ENCODE results near the gene ELF3.

DNA sequence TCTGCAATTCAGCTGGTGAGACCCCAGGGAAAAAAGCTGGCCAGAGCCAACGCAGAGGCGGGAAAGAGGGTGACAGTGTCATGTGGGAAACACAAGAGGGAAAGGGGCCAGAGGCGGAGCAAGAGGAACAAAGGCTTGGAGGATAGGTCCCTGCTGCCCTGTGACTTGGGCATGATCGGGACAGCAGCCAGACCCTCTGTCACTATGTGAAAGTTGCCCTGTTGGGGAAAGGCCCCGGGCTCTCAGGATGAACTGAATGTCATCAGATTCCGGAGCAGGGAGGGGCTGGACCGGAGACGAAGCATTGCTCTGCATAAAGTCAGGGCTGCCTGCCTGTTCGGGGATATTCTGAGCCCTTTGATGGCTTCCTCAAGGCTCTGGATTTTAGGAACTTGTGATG, 5.7 kb upstream of the ELF3 start:
- no peak for TF ChIP-seq POLR2A (IDR thresholded peaks at IDR 0.05)
- TF ChIP-seq, protein P1, sequence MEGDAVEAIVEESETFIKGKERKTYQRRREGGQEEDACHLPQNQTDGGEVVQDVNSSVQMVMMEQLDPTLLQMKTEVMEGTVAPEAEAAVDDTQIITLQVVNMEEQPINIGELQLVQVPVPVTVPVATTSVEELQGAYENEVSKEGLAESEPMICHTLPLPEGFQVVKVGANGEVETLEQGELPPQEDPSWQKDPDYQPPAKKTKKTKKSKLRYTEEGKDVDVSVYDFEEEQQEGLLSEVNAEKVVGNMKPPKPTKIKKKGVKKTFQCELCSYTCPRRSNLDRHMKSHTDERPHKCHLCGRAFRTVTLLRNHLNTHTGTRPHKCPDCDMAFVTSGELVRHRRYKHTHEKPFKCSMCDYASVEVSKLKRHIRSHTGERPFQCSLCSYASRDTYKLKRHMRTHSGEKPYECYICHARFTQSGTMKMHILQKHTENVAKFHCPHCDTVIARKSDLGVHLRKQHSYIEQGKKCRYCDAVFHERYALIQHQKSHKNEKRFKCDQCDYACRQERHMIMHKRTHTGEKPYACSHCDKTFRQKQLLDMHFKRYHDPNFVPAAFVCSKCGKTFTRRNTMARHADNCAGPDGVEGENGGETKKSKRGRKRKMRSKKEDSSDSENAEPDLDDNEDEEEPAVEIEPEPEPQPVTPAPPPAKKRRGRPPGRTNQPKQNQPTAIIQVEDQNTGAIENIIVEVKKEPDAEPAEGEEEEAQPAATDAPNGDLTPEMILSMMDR (IDR thresholded peaks at IDR 0.05) = no peak

Measured in adrenal gland (tissue), 5 donors.